Aorta (tissue), 5 donors: ENCODE data around the gene ERN1. TPM values are rescaled to one million over a fixed set of nuclear protein-coding genes. Genes with fewer than 3 reads are reported as not detected.
"Not testable (repeated sequence)": the region's sequence is repeated elsewhere in the genome, so short reads cannot be mapped to it uniquely, and the experiment has no call there.

Experiments used
- ATAC-seq: fragments of 200-7000 bp; cut with Tn5 transposase; one replicate; pipeline ENCODE4 v1.9.1; 2022; ENCODE audit warnings: moderate library complexity; ENCODE audit not compliant: low FRiP score
- DNase-seq, 2 donors: peaks; one replicate each; pipeline ENCODE4 v3.0.0-alpha.2; 2020
- H3K27ac ChIP-seq, 2 donors: one replicate each; pipeline ENCODE4 v1.5.1; 2013; ENCODE audit warnings: low read length in 2 of 2, mild to moderate bottlenecking in 2 of 2, moderate library complexity in 2 of 2, control low read depth in 1 of 2, inconsistent platforms in 1 of 2, low read depth in 1 of 2
- H3K27me3 ChIP-seq, 2 donors: one replicate each; pipeline ENCODE4 v1.6.1; 2013; ENCODE audit warnings: control low read depth in 1 of 2, low read length in 1 of 2, mild to moderate bottlenecking in 1 of 2, moderate library complexity in 1 of 2; ENCODE audit not compliant: insufficient read depth in 2 of 2, control insufficient read depth in 1 of 2
- H3K36me3 ChIP-seq, 2 donors: one replicate each; pipeline ENCODE4 v1.6.1; 2013; ENCODE audit warnings: control low read depth in 1 of 2, low read length in 1 of 2, mild to moderate bottlenecking in 1 of 2; ENCODE audit not compliant: insufficient read depth in 2 of 2, control insufficient read depth in 1 of 2
- H3K4me1 ChIP-seq, 2 donors: one replicate each; pipeline ENCODE4 v1.6.1; 2013; ENCODE audit warnings: low read length in 2 of 2, control low read depth in 1 of 2, mild to moderate bottlenecking in 1 of 2, moderate library complexity in 1 of 2; ENCODE audit not compliant: insufficient read depth in 2 of 2, control insufficient read depth in 1 of 2
- H3K4me3 ChIP-seq, 2 donors: one replicate each; pipeline ENCODE4 v1.5.1; 2013; ENCODE audit warnings: low read length in 2 of 2, control low read depth in 1 of 2, mild to moderate bottlenecking in 1 of 2
- H3K9me3 ChIP-seq: one replicate; pipeline ENCODE4 v1.6.1; 2013; ENCODE audit warnings: mild to moderate bottlenecking, low read length; ENCODE audit not compliant: control insufficient read depth
- WGBS, 2 donors: extraction: QIAGEN DNeasy Blood & Tissue Kit; methylation state at CpG; one replicate each; pipeline ENCODE4 v1.1.7; 2013; 5-methylcytosine and 5-hydroxymethylcytosine counted together
- intact Hi-C, 2 donors: fragments of 100-400 bp; cut with DNase I; formaldehyde crosslinking; loops; one replicate each; pipeline versions ENCODE4 v1.14.2 to v1.15.0; 2022
- polyA plus RNA-seq, 2 donors: library from polyadenylated mRNA; stranded (reverse); fragments of 200-250 nt; gene quantifications; one replicate each; pipeline ENCODE4 v1.2.3, GENCODE V29; 2013
- total RNA-seq, 2 donors: library from RNA; stranded (reverse); fragmentation: NEBNext Ultra II Directional; extraction: Animal tissue kit (Norgen Biotek cat#: 25700); gene quantifications; one replicate each; pipeline ENCODE4 v1.2.1, GENCODE V29; 2021
- donor health status: healthy with polysubstance abuse.
- donor health status: Bipolar disorder and iron deficiency.
- donor health status: DM: no; HTN: no; CAD: no.
- donor health status: DM: no; HTN: no; CAD: no.
- donor health status: DM: yes; HTN: yes; CAD: no.

Gene ERN1
- total and polyA plus RNA-seq, 4 donors = 1.0 to 31.0 (median 11.5) TPM

DNA sequence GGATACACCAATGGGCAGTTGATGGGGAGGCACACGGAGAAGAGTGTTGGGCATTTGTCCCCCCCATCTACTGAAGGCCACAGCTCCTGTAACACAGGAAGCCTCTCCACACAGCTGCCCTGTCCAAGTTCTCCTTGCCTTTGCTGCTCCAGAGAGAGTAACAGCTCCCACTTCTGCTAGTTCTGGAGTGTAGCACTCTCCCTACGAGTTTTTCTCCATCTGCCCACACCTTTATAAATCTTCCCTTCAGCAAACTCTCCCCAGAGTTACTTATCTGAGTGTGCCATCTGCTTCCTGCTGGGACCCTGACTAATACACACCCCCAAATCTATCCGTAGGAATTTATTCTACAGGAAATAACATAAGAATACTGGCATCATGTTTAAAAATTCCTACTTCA, 42.6 kb upstream of the ERN1 start:
- DNase-seq = no peak
- Histone ChIP-seq H3K9me3 (no peaks in the 10 kb centered on the region), H3K27me3 (no peaks in the 10 kb centered on the region), H3K4me1 (peaks cover 0 to 3% of the 10 kb centered on the region in 2 donors), H3K4me3 (no peak overlapping the region), H3K27ac (no peak overlapping the region), H3K36me3 (no peaks in the 10 kb centered on the region)
- 70 to 80% methylated on average over 3 of the region's 3 CpGs for WGBS, 2 donors
- no peak for ATAC-seq
- intact Hi-C loops = loop anchor here in 1 of 2 donors (10.0 kb wide), 1 partner anchor 92 kb away; the partner anchor contains the start of gene TEX2

DNA sequence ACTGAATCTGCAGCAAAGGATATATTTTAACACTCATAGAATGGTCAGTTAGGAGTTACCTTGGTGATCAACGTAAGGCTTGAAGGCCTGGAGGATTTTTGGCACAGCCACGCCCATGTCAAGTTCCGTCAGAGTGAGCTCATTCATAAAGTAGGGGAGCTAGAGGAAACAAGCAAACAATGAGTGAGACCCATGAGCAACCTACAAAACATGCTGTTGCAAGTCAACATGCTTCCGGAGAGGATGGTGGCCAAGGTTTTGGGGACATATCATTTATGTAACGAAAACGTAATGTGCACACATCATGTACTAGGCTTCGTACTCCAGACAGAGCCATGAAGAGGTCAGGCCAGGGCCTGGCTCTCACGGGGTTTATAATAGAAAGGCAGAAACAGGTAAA, 41.1 kb upstream of the ERN1 start:
- Histone ChIP-seq H3K36me3 (no peaks in the 10 kb centered on the region), H3K4me1 (peaks cover 0 to 2% of the 10 kb centered on the region in 2 donors), H3K9me3 (no peaks in the 10 kb centered on the region), H3K27me3 (no peaks in the 10 kb centered on the region), H3K4me3 (no peak overlapping the region), H3K27ac (no peak overlapping the region)
- ATAC-seq = no peak
- 86 to 90% methylated on average over 8 of the region's 8 CpGs for WGBS, 2 donors
- no peak for DNase-seq
- intact Hi-C loops = loop anchor here in 1 of 2 donors (10.0 kb wide), 1 partner anchor 94 kb away; the partner anchor contains the start of gene TEX2

DNA sequence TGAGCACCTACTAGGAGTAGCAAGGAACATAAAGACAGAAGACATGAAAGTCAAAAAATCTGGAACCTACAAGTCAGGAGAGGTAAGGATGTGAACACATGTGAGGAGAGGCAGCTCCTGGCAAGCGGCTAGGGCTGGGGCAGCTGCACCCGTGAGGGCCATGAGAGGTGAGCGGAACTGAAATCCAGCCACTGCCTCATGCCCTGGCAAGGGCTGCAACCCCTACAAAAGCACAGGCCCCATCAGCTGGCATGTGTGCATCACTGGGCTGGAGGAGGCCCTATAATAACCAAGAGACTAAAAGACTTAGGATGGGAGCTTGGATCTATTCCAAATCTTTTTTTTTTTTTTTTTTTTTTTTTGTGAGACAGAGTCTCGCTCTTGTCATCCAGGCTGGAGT, 40.3 kb upstream of the ERN1 start:
- H3K4me1 ChIP-seq = no peaks in the 10 kb centered on the region
- no peaks in the 10 kb centered on the region for H3K9me3 ChIP-seq
- ATAC-seq (no peak), DNase-seq (no peak)
- no peaks in the 10 kb centered on the region for H3K27me3 ChIP-seq
- H3K4me3 ChIP-seq = no peak overlapping the region
- no peak overlapping the region for H3K27ac ChIP-seq
- H3K36me3 ChIP-seq = no peaks in the 10 kb centered on the region
- 76 to 77% methylated on average over 3 to 4 of the region's 4 CpGs for WGBS, 2 donors
- intact Hi-C loops = loop anchor here in 1 of 2 donors (10.0 kb wide), 1 partner anchor 95 kb away; the partner anchor contains the start of gene TEX2

DNA sequence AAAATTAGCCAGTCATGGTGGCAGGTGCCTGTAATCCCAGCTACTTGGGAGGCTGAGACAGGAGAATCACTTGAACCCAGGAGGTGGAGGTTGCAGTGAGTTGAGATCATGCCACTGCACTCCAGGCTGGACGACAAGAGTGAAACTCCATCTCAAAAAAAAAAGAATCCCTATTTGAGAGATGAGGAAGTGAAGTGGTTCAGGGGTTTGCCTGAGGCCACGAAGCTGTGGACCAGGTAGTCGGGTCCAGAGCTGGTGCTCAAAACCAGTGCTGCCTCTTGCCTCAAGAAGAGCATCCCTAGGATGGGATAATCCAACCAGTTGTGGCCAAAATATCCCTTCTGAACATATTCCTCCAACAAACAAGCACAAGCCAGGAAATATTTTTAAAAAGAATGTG, 37.7 kb upstream of the ERN1 start:
- WGBS, 2 donors = 94 to 98% methylated on average over 3 of the region's 3 CpGs
- H3K4me3 ChIP-seq, H3K27me3 ChIP-seq, H3K27ac ChIP-seq, ATAC-seq, H3K36me3 ChIP-seq, intact Hi-C loops, DNase-seq, H3K4me1 ChIP-seq, H3K9me3 ChIP-seq: not testable (repeated sequence)

DNA sequence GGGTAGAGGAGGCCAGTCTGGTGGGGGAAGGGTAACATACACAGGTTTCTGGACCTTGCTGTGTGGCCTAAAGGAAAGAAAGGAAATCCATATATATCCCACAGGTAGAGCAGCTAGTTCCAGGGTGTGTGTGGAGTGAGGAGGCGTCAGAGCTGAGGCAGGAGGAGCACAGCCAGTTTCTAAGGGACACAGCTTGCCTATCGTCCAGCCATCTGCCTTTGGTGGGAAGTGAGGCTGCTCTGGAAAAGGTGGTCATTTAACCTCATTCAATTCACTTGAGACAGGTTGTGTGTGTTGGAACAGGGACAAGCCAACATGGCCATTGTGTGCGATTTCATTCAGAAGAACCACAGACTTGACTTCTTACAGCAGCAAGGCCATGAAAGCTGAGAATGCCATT, 36.9 kb upstream of the ERN1 start:
- Histone ChIP-seq H3K4me1 (no peaks in the 10 kb centered on the region), H3K27me3 (no peaks in the 10 kb centered on the region), H3K27ac (no peak overlapping the region), H3K4me3 (no peak overlapping the region), H3K36me3 (no peaks in the 10 kb centered on the region), H3K9me3 (no peaks in the 10 kb centered on the region)
- no peak for DNase-seq
- no peak for ATAC-seq
- intact Hi-C loops = no loop called here
- WGBS, 2 donors = 92 to 93% methylated on average over 3 of the region's 3 CpGs

DNA sequence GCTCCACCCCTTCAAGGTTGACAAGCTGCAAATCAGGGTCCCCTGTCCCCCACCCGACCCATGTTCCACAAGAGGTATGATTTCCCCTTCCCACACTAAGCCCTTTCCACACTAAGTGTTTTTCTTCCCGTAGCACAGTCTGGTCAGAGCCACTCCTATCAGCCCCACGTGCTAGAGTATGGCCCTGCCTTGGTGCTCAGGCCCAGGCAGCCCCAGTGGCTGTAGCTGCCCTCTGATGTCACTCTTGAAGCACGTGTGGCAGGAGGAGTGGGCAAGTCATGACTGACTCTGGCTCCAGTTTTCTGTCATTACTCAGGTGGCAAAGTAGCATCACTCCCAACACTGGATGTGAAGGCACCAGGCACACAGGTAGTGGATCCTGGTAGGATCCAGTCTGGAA, 35.4 kb upstream of the ERN1 start:
- Histone ChIP-seq H3K4me1 (no peaks in the 10 kb centered on the region), H3K4me3 (no peak overlapping the region), H3K27me3 (no peaks in the 10 kb centered on the region), H3K27ac (no peak overlapping the region), H3K36me3 (no peaks in the 10 kb centered on the region), H3K9me3 (no peaks in the 10 kb centered on the region)
- ATAC-seq (no peak), DNase-seq (no peak)
- intact Hi-C loops = no loop called here
- 76 to 80% methylated on average over 4 of the region's 4 CpGs for WGBS, 2 donors

DNA sequence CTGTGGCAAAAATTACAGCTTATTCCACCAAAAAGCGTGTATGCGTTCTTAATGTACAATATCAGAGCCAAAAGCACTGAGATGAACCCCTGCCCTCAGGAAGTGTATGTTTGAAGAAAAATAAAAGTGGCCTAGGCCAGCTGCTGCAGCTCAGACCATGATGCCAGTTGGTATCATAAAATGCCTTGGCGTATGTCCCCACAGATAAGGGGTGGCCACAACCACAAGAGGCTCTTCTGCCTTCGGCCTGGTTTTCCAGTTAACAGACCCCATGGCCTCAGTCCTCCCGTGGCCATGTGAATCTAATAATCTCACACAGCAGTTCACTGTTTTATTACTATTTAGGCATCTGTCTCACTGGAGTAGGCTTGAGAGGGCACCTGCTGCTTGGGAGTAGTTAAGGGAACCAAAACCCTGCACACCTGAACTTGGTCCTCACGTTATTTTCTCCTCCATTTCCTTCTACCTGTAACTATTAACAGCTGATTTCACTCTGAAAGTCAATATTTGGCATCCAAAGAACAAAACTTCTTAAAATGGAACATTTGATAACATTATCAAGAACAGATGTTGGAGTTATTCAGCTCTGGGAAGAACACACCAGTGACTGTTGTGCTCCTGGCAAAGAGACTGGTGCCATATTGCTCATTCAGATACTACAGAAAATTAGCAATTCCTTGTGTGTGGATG, 34.8 kb upstream of the ERN1 start:
- ATAC-seq (no peak), DNase-seq (no peak)
- Histone ChIP-seq H3K27me3 (no peaks in the 10 kb centered on the region), H3K9me3 (no peaks in the 10 kb centered on the region), H3K27ac (no peak overlapping the region), H3K36me3 (no peaks in the 10 kb centered on the region), H3K4me1 (no peaks in the 10 kb centered on the region), H3K4me3 (no peak overlapping the region)
- WGBS, 2 donors = 88 to 92% methylated on average over 6 of the region's 6 CpGs
- intact Hi-C loops = no loop called here

DNA sequence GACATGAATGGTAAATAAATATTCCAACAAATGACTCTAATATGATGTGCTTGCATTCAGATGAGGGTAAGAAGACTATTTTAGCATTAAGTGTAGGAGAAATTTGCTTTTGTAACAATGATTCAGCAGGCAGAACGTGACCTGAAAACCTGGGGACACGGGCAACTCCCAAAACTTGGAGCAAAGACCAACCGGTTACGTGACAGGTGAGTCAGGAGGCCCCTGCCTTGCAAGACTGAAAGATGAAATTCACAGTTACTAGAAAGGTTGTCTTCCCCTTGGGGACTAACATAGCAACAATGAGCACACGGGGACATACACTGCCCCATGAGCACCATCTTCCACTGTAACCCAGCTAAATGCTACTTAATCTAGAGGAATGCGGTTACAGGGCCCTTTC, 33.5 kb upstream of the ERN1 start:
- ATAC-seq = no peak
- intact Hi-C loops = no loop called here
- H3K9me3 ChIP-seq = no peaks in the 10 kb centered on the region
- DNase-seq = no peak
- H3K27ac ChIP-seq = no peak overlapping the region
- no peaks in the 10 kb centered on the region for H3K4me1 ChIP-seq
- H3K4me3 ChIP-seq = no peak overlapping the region
- 80 to 82% methylated on average over 6 of the region's 6 CpGs for WGBS, 2 donors
- H3K27me3 ChIP-seq = no peaks in the 10 kb centered on the region
- no peaks in the 10 kb centered on the region for H3K36me3 ChIP-seq

DNA sequence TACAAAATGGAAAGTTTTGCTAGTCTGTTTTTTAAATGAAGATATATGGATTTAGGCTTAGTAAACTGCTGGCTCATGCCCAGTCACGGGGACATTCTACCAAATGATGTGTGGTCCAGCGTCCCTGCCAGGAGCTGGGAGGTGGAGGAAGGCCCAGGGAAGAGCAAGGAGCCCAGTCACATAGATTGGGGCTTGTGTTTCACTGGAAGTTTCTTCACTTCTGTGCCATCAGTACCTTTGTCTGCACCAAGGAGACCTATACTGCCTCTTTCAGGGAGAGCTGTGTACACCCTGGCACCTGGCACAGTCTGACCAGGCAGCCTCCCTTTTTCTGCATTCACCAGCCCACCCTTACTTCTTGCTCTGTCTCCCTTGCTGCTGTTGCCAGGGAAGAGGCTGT, 32.6 kb upstream of the ERN1 start:
- 83 to 90% methylated on average over 2 of the region's 2 CpGs for WGBS, 2 donors
- no peaks in the 10 kb centered on the region for H3K27me3 ChIP-seq
- intact Hi-C loops = no loop called here
- no peak overlapping the region for H3K27ac ChIP-seq
- H3K36me3 ChIP-seq = no peaks in the 10 kb centered on the region
- no peak overlapping the region for H3K4me3 ChIP-seq
- DNase-seq (no peak), ATAC-seq (no peak)
- H3K9me3 ChIP-seq = no peaks in the 10 kb centered on the region
- no peaks in the 10 kb centered on the region for H3K4me1 ChIP-seq
